NCI-H146 (cell line): ENCODE measurements around the gene ABCB10.
"Not testable (repeated sequence)": the region's sequence is repeated elsewhere in the genome, so short reads cannot be mapped to it uniquely, and the experiment has no call there.

Experiments
- DNase-seq: peaks from one replicate; lab custom pipeline; 2025; lab: John Stamatoyannopoulos, UW

ABCB10 gene

DNA sequence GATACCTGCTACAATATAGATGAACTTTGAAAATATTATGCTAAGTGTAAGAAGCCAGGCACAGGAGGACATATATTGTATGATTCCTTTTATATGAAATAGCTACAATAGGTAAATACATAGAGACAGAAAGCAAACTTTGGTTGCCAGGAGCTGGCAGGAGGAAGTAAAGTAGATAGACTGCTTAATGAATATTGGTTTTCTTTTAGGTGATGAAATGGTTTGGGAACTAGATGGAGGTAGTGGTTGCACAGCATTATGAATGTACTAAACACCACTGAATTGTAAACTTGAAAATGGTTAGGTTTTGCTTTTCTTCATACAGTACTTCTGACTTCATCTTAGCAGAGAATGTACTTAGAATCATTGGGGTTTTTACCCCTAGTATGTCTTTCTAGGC is 21.5 kb downstream of the ABCB10 start:
- no peak for DNase-seq

DNA sequence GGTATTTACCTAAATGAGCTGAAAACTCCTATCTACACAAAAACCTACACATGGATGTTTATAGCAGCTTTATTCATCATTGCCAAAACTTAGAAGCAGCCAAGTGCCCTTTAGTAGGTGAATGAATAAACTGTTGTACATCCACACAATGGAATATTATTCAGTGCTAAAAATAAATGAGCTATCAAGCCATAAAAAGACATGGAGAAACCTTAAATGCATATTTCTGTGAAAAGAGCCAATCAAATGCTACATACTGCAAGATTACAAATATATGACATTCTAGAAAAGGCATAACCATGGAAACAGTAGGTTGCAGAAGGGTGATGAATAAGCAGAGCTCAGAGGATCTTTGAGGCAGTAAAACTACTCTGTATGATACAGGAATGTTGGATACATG is 23.3 kb downstream of the ABCB10 start:
- no peak for DNase-seq

DNA sequence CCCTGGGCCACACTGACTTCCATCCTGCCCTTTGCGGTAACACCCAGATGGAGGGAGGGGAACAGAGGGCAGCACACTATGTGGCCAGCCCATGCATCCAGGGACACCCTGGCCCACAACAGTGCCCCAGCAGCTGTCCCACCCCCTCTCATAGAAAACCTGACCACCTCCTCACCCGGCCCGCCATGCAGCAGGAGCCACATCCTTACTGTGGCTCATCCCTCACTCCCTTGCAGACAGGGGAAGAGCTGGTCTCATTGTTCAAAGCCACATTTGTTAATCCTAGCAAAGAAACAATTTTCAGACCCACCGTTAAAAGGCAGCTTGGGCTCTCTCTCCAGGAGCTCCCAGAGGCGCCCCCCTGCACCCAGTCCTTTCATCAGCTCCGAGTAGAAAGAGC is 27.2 kb downstream of the ABCB10 start:
- no peak for DNase-seq

DNA sequence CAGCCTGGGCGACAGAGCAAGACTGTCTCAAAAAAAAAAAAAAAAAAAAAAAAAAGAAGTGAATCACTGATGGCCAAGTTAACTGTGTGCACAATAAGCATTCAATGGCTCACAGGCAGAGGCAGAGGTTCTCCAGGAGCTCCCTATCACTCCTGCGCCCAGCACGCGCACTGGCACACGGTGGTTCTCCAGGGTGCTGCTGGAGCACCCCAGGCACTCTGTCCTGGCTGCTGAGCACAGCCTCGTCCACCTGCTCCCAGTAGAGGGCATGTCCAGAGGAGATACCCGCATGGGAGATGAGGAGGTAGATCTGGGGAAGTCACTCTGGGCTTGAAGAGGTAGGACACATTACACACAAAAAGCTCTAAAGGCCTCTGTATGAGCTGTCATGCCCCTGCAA is 28.9 kb downstream of the ABCB10 start:
- no peak for DNase-seq

DNA sequence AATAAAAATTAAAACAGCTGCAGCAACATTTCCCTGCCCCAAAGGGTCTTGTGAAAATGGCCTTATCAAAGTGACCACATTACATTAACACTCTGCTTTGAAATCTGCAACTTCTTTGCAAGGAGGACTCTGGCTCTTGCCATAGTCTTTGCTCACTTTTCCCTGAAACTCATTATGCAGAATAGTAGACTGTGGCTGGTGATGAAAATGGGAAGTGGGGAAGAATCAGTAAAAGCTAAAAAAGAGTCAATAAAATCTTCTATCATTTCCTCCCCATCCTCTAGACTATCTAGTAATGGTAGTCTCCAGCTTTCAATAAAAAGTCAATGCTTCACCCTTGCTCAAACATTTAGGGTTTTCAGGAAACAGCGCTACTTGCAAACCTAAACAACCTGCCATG is 31.8 kb downstream of the ABCB10 start:
- DNase-seq: no peak

DNA sequence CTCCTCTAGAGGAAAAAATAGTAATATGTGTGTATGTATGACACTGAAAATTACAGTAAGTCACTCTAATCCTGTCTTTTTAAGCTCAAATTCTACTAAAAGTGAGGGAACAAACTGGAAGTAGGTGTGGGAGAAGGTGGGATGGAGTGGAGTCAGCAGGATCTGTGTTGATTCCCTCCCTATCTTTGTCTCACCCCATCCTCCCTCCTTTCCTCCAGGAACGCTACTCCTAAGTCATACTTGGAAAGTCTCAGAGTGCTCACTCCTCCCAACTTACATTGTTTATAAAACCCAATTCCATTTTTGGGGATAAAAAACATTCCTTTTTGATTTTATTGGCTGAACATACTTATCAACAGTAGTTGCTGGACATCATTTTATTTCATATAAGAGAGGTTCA is 35.5 kb downstream of the ABCB10 start:
- DNase-seq: no peak

DNA sequence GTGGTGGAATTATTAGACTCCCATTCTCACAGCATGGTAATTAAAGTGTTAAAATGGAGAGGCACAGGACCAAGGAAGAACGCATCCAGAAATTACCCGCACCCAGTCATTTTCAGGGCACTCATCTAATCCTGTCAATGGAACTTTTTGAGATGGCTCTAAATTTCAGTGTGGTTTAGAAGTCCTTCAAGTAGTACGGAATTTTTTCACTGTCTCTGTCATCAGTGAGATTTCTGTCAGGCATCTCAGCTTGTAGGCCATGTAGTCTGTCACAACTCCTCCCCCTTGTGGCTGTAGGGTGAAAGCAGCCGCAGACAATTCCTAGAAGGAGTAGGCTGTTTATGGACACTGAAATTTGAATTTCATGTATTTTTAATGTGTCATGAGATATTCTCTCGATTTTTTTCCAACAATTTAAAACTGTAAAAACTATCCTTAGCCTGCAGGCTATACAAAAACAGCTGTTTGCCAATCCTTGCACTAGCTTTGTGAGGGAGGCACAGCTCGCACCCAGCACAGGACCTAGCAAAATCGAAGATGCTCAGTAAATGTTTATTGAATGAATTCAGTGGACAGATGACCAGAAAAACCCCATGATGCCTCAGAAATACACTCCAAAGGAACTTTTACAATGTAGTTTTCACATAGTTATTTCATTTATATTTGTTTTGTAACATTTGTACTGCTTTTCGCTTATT is 43.8 kb downstream of the ABCB10 start:
- peak; percentile 63 for DNase-seq

DNA sequence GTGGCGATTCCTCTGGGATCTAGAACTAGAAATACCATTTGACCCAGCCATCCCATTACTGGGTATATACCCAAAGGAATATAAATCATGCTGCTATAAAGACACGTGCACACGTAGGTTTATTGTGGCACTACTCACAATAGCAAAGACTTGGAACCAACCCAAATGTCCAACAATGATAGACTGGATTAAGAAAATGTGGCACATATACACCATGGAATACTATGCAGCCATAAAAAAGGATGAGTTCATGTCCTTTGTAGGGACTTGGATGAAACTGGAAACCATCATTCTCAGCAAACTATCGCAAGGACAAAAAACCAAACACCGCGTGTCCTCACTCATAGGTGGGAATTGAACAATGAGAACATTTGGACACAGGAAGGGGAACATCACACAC is 46.9 kb downstream of the ABCB10 start:
- DNase-seq: not testable (repeated sequence)

DNA sequence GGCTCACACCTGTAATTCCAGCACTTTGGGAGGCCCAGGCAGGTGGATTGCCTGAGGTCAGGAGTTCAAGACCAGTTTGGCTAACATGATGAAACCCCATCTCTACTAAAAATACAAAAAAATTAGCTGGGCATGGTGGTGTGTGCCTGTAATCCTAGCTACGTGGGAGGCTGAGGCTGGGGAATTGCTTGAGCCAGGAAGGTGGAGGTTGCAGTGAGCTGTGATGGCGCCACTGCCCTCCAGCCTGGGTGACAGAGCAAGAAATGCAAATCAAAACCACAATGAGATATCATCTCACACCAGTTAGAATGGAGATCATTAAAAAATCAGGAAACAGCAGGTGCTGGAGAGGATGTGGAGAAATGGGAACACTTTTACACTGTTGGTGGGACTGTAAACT is 47.3 kb downstream of the ABCB10 start:
- DNase-seq: not testable (repeated sequence)

DNA sequence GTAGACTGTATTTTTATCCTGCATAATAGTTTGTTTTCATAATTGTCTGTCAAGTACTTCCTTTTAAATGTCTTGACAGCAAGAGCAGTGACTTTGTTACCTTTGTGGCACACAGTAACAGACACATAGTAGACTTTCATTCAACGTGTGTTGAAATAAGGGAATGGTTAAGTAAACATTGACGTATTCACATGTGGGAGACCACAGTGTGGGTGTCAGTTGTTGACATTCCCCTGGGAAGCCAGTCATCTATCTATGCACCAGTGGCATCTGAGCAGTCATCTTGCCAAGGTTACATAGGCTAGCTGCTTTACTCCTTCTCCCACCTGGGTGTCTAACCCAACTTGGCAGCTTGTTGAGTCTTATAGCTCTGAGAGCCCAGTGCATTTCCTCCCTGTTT is 48.9 kb downstream of the ABCB10 start:
- peak; percentile 43 for DNase-seq

DNA sequence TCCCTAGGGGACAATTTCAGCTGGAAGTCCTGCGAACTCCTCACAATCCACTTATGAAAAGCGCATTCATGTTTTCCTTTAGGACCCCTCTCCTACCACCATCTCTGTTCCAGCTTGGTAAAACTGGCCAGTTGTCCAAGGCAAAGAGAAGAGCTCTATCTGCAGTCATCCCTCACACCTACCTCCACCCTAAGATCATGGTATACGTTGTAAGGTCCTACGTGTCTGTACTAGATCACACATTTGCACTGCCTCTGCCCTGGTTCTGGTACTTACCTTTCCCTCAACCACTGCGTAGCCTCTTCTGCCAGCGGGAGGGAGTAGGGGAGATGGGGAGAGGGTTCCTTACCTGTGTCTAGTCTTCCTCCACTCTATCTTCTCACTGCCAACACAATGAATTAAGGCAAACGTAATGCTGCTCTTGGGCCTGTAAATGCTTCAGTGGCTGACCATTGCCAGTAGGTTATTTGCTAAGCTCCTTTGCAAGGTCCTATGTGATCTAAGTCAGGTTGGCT is 49.6 kb downstream of the ABCB10 start:
- DNase-seq: peak; percentile 13

DNA sequence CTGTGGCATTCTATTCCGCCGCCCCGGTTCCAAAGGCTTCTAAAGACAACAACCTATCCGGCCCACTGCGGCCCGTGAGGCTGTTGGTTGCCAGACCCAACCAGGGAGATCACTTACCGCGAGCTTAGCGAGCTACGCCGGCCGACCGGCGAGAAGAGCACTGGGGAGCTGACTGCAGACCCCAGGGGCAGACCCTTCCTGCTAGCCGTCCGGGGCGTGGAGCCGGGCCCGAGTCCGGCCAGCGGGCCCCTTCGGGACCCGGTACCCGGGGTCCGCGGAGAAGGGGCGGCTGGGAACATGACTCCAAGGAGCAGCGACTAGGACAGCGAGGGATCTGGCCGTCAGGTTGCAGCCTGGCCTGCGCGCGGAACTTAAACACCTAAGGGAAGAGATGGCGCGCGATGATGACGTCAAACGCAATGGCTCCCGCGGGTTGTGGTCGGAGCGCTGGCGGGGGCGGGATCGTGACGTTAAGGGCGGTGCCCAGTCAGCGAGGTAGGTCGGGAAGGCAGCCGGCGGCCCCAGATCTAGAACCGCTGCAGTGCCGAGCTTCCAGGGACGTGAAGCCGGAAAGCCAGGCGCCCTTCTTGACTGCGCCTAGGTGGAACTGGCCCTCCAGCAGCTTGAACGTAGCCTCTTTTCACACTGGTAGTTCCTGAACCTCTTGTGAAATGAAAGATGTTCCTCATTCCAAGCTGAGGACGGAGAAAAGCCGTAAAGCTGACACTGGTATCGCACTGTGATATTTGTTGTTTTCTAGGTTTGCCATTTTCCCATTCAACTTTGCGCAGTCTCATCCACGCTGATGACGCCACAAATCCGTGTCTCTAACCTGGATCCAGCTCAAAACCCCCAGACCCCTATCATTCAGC is 50.3 kb downstream of the ABCB10 start, which contains the start of gene NUP133:
NUP133 (minus strand) TSS at position 391 of the 872 bp plus-strand sequence; CDS start at position 299, 92 bp downstream.
- peak; percentile 98 for DNase-seq

DNA sequence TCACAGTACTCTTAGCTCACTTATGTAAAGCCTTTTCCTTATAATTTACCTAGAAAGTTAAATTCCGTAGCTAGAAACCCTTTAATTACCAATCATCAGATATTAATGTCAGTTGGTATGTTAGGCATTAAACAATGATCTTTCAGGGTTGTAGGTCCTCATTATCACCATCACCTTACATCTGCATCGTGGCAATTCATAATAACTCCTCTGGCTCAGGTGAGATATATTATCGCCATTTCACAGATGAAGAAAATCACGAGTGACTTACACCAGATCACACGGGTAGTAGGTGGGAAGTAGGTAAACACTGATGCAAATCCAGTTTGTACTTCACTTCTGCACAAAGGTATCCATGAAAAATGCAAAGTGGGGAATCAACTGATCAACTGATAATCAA is 51.0 kb downstream of the ABCB10 start:
- DNase-seq: no peak

DNA sequence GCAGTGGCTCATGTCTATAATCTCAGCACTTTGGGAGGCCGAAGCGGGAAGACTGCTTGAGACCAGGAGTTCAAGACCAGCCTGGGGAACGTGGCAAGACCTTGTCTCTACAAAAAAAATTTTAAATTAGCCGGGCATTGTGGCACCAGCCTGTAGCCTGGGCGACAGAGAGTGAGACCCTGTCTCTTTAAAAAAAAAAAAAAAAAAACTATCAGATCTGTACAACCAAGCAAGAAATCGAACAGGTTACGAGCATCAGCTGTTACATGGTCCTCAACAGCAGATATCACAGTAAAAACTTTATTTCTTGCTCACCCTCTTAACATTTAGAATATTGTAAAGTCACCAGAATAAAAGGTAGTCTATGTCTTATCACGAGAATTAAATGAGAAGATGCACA is 51.9 kb downstream of the ABCB10 start:
- no peak for DNase-seq

DNA sequence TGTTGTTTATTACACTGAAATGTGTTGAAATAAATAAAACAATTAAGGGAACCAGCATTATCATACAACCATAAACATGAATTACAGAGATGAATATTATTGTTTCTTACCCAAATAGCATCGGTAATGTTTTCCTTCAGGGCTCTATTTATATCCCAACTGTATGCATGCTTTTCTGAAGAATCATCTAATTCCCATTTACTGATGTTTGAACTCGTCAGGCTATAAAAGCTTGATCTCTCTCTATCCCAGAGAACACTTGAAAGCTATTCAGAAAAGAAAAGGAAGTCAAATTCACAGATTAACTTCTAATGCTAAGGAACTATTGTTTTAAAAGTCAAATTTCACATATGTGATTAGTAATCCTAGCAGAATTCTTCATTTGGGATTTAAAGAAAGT is 62.7 kb downstream of the ABCB10 start:
- DNase-seq: no peak

DNA sequence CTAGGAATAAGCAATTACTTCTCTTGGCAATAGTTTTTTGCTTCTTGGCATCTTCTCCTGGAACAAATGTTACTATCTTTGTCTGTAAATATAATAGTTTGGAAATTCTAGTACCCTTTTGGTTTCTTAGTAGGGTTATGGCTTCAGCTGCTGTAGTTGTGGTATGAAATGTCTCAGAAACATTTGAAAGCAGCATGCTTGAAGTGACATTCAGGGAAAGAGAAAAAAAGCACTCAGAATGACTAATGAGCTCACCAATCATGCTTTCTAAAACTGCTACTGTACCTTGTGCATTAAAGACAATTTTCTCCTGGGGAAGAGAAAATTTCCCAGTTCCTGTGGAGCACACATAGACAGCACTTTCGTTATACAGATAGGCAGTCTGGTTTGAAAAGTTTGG is 71.3 kb downstream of the ABCB10 start:
- no peak for DNase-seq

DNA sequence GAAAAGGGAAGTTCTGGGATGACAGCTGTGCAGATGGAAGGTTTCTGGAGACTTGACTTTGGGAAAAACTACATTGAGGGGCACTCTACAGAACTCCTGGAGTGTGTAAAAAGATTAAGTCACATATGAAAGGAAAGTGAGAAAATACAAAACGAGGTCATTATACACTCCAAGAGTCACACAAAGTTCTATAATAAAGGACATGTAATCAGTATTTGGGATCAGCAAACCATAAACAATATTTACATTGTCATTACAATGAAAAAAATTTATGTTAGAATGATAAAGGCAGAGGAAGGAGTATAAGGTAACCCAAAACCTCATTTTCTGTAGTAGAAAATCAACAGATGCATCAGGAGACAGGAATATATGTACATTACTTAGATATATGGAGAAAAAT is 73.2 kb downstream of the ABCB10 start:
- no peak for DNase-seq

DNA sequence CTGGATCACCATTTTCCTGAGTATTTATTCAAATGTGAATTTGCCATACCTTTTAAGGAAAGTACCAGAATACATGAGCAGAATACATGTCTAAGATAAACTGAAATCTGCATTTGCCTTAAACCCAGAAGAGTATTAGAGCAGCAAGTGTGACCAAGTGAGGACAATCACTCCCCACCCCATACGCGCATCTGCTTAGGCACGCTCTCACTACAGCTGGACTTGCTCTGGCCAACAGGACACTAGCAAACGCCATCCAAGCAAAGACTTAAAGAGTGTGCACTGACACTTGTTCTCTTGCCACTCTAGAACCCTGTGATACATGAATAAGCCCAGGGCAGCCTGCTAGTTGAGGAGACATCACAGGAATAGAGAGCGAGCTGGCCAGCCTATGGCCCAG is 76.0 kb downstream of the ABCB10 start:
- DNase-seq: no peak

DNA sequence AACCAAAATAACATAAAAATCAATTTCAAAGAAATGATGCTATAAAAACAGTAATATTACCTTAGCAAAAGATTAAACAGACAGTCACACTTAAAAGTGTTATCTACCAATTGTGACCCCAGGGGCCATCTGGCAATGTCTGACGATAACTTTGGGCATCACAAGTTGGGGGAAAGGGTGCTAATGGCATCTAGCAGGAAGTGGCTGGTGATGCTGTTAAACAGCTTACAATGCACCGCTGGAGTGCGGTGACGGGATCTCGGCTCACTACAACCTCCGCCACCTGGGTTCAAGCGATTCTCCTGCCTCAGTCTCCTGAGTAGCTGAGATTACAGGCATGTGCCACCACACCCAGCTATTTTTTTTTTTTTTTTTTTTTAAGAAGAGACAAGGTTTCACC is 78.0 kb downstream of the ABCB10 start:
- DNase-seq: no peak

DNA sequence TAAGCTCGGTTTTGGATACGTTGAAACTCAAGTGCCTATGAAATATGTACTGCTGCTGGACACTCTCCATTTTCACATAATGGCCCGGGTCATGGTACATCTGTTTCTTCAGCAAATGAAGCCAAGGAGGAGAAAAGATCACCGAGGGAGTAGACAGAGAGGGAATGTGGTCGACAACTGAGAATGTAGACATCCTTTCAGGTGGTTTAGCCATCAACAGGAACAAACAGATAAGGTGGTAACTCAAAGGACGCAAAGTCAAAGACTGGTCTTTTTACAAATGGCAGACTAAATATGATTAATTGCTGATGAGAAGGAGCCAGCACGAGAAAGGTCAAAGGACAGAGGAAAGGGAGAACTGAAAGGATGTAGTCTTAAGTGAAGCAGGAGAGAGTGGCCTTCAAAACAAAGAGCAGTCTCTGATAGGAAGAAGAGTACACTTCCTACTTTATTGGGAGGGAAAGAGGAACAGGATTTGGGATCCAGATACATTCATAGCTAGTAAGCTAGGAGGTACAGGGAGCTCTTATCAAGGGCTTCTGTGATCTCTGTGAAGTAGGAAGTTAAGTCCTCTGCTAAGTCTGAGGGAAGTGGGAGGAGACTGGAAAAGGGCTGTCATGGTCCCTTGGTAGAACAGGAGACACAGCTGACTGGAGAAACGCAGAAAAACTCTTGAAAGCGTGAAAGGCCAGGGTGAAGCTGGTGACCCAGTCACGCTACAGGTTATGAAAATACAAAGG is 78.7 kb downstream of the ABCB10 start:
- DNase-seq: no peak

DNA sequence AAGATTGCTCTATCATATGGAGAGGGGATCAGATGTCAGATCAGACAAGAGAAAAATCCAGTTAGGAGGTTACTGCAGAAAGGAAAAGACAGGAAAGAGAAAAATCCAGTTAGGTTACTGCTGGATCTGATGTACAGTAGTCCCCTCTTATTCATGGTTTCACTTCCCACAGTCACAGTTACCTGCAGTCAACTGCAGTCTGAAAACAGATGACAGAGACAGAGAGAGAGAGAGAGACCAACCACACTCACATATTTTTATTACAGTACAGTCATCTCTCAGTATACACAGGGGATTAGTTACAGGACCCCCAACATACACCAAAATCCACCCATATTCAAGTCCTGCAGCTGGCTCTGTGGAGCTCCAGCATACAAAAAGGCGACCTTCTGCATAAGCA is 79.7 kb downstream of the ABCB10 start:
- no peak for DNase-seq

DNA sequence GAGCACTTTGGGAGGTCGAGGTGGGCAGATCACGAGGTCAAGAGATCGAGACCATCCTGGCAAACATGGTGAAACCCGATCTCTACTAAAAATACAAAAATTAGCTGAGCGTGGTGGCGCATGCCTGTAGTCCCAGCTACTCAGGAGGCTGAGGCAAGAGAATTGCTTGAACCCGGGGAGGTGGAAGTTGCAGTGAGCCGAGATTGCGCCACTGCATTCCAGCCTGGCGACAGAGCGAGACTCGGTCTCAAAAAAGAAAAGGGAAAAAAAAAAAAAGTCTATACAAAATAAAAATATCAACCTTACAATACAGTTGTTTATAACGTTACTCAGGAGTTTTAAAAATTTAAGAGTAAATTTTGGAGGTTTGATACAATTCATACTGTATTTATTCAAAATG is 82.6 kb downstream of the ABCB10 start:
- DNase-seq: not testable (repeated sequence)

DNA sequence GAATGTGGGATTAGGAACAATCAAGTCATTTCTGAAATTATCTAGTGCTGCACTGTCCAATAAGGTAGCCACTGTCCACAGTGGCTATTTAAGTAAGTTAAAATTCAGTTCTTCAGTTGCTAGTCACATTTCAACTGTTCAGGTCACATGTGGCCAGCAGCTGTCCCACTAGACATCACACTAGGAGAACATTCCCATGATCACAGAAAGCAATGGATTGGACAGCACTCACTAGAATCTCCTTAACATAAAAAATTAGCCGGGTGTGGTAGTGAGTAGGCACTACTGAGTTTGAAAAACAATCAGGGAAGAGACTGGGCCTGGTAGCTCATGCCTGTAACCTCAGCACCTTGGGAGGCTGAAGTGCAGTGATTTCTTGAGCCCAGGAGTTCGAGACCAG is 84.0 kb downstream of the ABCB10 start:
- DNase-seq: no peak
